ENCODE results near the gene JUNB. TPM values are rescaled to one million over a fixed set of nuclear protein-coding genes. Genes with fewer than 3 reads are reported as not detected.

JUNB gene
- total and polyA plus RNA-seq, 10 of the 15 experiments (the other 5 are each of a cell fraction or from before 2014, with no cell fraction given) = 0.55 to 144 (median 68.3) TPM

- H3K9me3 ChIP-seq (replicated peaks; ENCODE audit: control insufficient read depth, insufficient read depth, low read length) = no peaks in the 10 kb centered on the region; the same call in 2 of the 3 replicates
- in situ Hi-C loops (cut with MboI) (no loop called here), intact Hi-C loops (cut with micrococcal nuclease; ENCODE audit: unreplicated experiment) (loop anchor here (1.0 kb wide), 1 partner anchor 112 kb away; the partner anchor contains the start of gene DHPS)
- DNase-seq (ENCODE audit: low read depth, low spot score) = peak; percentile 81
- WGBS (ENCODE audit: insufficient coverage, insufficient replicate concordance, low lambda C conversion rate, missing lambda C conversion rate) = 2% methylated on average over 71 of the region's 81 CpGs
- no peaks in the 10 kb centered on the region for H3K27me3 ChIP-seq (replicated peaks in 1 of 2; ENCODE audit: control insufficient read depth in 2 of 2, insufficient read depth in 2 of 2, low read length in 1 of 2)
- H4K20me1 ChIP-seq (ENCODE audit: control insufficient read depth, insufficient read depth) = no peaks in the 10 kb centered on the region
- H3K4me1 ChIP-seq (ENCODE audit: control insufficient read depth, insufficient read depth, low read length) = peaks cover 25% of the 10 kb centered on the region
- H3K9ac ChIP-seq (ENCODE audit: control insufficient read depth, insufficient read depth, low read length) = peak overlapping the region; percentile 95
- peak; percentile 30 for ATAC-seq
- H3K36me3 ChIP-seq (ENCODE audit: control insufficient read depth in 2 of 2, insufficient read depth in 2 of 2, low read length in 1 of 2) = no peaks in the 10 kb centered on the region
- ChIA-PET RAD21 (ENCODE audit: unreplicated experiment) (interaction anchor here (0.7 to 11.4 kb wide), 4 partner anchors 11 to 54 kb away, joined by 3 to 303 read pairs (median 10); partner anchors contain the start of gene HOOK2), POLR2A (interaction anchor here (0.6 to 8.2 kb wide), 14 partner anchors 9 to 183 kb away, joined by 3 to 303 read pairs (median 4); partner anchors contain the start of genes GCDH, GET3, HOOK2 and MAN2B1), CTCF (interaction anchor here (1.1 to 12.9 kb wide), 5 partner anchors 10 to 55 kb away, joined by 3 to 537 read pairs (median 3); partner anchors contain the start of gene HOOK2), SMC1A (ENCODE audit: uncharacterized antibody, unreplicated experiment) (interaction anchor here (1.2 to 11.5 kb wide), 6 partner anchors 14 to 59 kb away, joined by 3 to 240 read pairs (median 4); partner anchors contain the start of gene TRIR)
- H2AFZ ChIP-seq (ENCODE audit: control insufficient read depth, low read depth, low read length) = no peak overlapping the region; the same call in none of the 2 replicates
- no peak for FAIRE-seq
- peak overlapping the region; percentile 95 for H3K27ac ChIP-seq (ENCODE audit: control insufficient read depth, insufficient read depth)
- H3K4me3 ChIP-seq = peak overlapping the region; percentile 87
- H3K4me2 ChIP-seq (ENCODE audit: control insufficient read depth, insufficient read depth) = peak overlapping the region; percentile 97
- peaks cover 36% of the 10 kb centered on the region for H3K79me2 ChIP-seq (ENCODE audit: control insufficient read depth, insufficient read depth, low read length)
- BruUV-seq (replicated peaks) = no TSS peak
- TF ChIP-seq ZZZ3 (IDR thresholded peaks at IDR 0.05; ENCODE audit: control insufficient read depth, insufficient read length, low read depth) (no peak), E2F8 (IDR thresholded peaks at IDR 0.05; ENCODE audit: low read depth, partially characterized antibody) (no peak), NFYA (IDR thresholded peaks at IDR 0.05; ENCODE audit: borderline replicate concordance, low read depth, low read length) (no peak), CEBPZ (IDR thresholded peaks at IDR 0.05; ENCODE audit: low read depth, low read length) (no peak), FOXK2 (IDR thresholded peaks at IDR 0.05) (no peak), NR2C1 (IDR thresholded peaks at IDR 0.05) (no peak), YY1 (IDR thresholded peaks at IDR 0.05; ENCODE audit: low read depth, low read length) (0 out of 2 replicates have a peak, but pooled peaks have one; percentile 25), SUZ12 (IDR thresholded peaks at IDR 0.05; ENCODE audit: unreplicated experiment) (no peak), STAT3 (IDR thresholded peaks at IDR 0.05; ENCODE audit: low read depth, low read length) (peak; percentile 70; the same call in 1 of the 2 replicates), SP1 (IDR thresholded peaks at IDR 0.05; ENCODE audit: low read depth, low read length) (peak; percentile 11), PAX5 (IDR thresholded peaks at IDR 0.05; ENCODE audit: borderline replicate concordance, low read depth, low read length) (peak; percentile 97), IKZF1 (conservative IDR thresholded peaks at IDR 0.05) (peak; percentile 100), MEF2B (IDR thresholded peaks at IDR 0.05; ENCODE audit: partially characterized antibody, poor library complexity, severe bottlenecking) (peak; percentile 38), CREB1 (IDR thresholded peaks at IDR 0.05; ENCODE audit: low read depth) (no peak), NR2F1 (conservative IDR thresholded peaks at IDR 0.05) (peak; percentile 91), GABPA (IDR thresholded peaks at IDR 0.05; ENCODE audit: low read depth) (no peak)
Measured at GRCh38 chr19:12793290-12794195, 2.3 kb downstream of the JUNB start.

Measured in GM12878 (cell line).